MM.1S (cell line): ENCODE results near the gene MFAP3L.
A peak's percentile ranks its signal among the peaks of the same experiment; 100 is the strongest.

ENCODE experiments used
- DNase-seq: peaks from one replicate; pipeline ENCODE4 v3.0.0-alpha.2; 2015
- H2AFZ ChIP-seq: fragments of 300-600 bp; sonication (generic); 2 replicates; pipeline ENCODE4 v1.6.0; 2016; ENCODE audit warnings: antibody characterized with exemption, low read length
- H3F3A ChIP-seq: fragments of 300-600 bp; sonication (generic); 2 replicates; pipeline ENCODE4 v1.6.1; 2016; ENCODE audit warnings: mild to moderate bottlenecking, antibody characterized with exemption, low read length, moderate library complexity, mixed read lengths; ENCODE audit not compliant: insufficient read depth
- H3K27ac ChIP-seq: fragments of 300-600 bp; sonication (generic); 2 replicates; pipeline ENCODE4 v1.5.1; 2016; ENCODE audit warnings: mild to moderate bottlenecking, low read length
- H3K27me3 ChIP-seq: fragments of 300-600 bp; sonication (generic); replicated peaks from 2 replicates; pipeline ENCODE4 v1.6.0; 2016; ENCODE audit warnings: low read length; ENCODE audit not compliant: insufficient read depth
- H3K36me3 ChIP-seq: fragments of 300-600 bp; sonication (generic); replicated peaks from 2 replicates; pipeline ENCODE4 v1.6.1; 2016; ENCODE audit warnings: mild to moderate bottlenecking, low read length, mixed read lengths; ENCODE audit not compliant: insufficient read depth
- H3K4me1 ChIP-seq: fragments of 300-600 bp; sonication (generic); 2 replicates; pipeline ENCODE4 v1.6.1; 2016; ENCODE audit warnings: low read length, mixed read lengths
- H3K4me2 ChIP-seq: fragments of 300-600 bp; sonication (generic); 2 replicates; pipeline ENCODE4 v1.6.0; 2016; ENCODE audit warnings: low read depth, low read length
- H3K4me3 ChIP-seq: fragments of 300-600 bp; sonication (generic); 2 replicates; pipeline ENCODE4 v1.5.1; 2016; ENCODE audit warnings: low read length, mixed read lengths
- H3K79me2 ChIP-seq: fragments of 300-600 bp; sonication (generic); 2 replicates; pipeline ENCODE4 v1.6.1; 2016; ENCODE audit warnings: mixed run types, low read length, mixed read lengths
- H3K9ac ChIP-seq: fragments of 300-600 bp; sonication (generic); 2 replicates; pipeline ENCODE4 v1.6.1; 2016; ENCODE audit warnings: low read length, mixed read lengths
- H3K9me2 ChIP-seq: fragments of 300-600 bp; sonication (generic); replicated peaks from 2 replicates; pipeline ENCODE4 v1.6.1; 2016; ENCODE audit warnings: mild to moderate bottlenecking, low read length, mixed read lengths; ENCODE audit not compliant: insufficient read depth
- H3K9me3 ChIP-seq: fragments of 300-600 bp; sonication (generic); replicated peaks from 2 replicates; pipeline ENCODE4 v1.6.1; 2016; ENCODE audit warnings: mild to moderate bottlenecking, low read length, mixed read lengths; ENCODE audit not compliant: insufficient read depth
- H4K20me1 ChIP-seq: fragments of 300-600 bp; sonication (generic); 2 replicates; pipeline ENCODE4 v1.6.1; 2016; ENCODE audit warnings: mild to moderate bottlenecking, low read length, moderate library complexity, mixed read lengths; ENCODE audit not compliant: insufficient read depth
- CTCF ChIP-seq: fragments of 300-600 bp; sonication (generic); IDR thresholded peaks from 2 replicates; pipeline ENCODE4 v1.5.1; 2016; ENCODE audit warnings: antibody characterized with exemption, low read length, mixed read lengths
- EZH2 ChIP-seq: fragments of 300-600 bp; sonication (generic); optimal IDR thresholded peaks from 2 replicates; pipeline ENCODE3; 2017; ENCODE audit warnings: low read depth, mild to moderate bottlenecking, antibody characterized with exemption, low read length, mixed read lengths
- EZH2phosphoT487 ChIP-seq: fragments of 300-600 bp; sonication (generic); IDR thresholded peaks from 2 replicates; pipeline ENCODE4 v1.6.1; 2018; ENCODE audit warnings: antibody characterized with exemption, low read length

The MFAP3L gene

GRCh38 chr4:170003071-170004070, 22.8 kb downstream of the MFAP3L start:
- Histone ChIP-seq H3K9me3 (no peaks in the 10 kb centered on the region), H2AFZ (no peak overlapping the region), H3K27me3 (no peaks in the 10 kb centered on the region), H3K79me2 (no peaks in the 10 kb centered on the region), H3K9me2 (no peaks in the 10 kb centered on the region), H3K36me3 (no peaks in the 10 kb centered on the region), H4K20me1 (no peaks in the 10 kb centered on the region), H3K4me1 (peaks cover 31% of the 10 kb centered on the region), H3F3A (peaks cover 14% of the 10 kb centered on the region), H3K27ac (no peak overlapping the region), H3K9ac (no peak overlapping the region), H3K4me3 (no peak overlapping the region), H3K4me2 (no peak overlapping the region)
- no peak for DNase-seq
- TF ChIP-seq EZH2 (no peak), CTCF (no peak), EZH2phosphoT487 (no peak)

DNA sequence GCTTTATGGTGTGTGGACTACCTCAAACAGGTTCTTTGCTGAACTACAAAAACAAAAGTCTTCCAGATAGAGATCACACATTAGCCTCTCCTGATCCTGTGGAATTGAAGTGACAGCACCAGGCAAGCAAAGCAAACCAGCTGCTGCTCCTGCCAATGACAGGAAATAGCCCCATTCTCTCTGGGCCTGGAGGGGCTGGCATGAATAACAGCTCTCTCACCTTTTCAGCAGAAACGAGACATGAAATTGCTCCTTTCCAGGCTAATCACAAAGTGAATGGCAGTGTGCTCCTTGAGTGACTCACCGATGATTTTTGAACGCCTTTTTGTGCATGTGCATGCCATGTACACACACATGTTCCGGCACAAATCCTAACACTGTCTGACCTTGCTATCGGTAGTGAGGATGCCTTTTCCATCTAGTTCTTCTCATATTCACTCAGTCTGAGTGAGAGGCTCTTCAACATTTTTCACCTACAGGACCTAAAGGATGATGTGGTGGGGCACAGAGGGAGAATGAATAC, 24.4 kb downstream of the MFAP3L start:
- Histone ChIP-seq H3K4me1 (peaks cover 16% of the 10 kb centered on the region), H3K36me3 (no peaks in the 10 kb centered on the region), H3K4me3 (no peak overlapping the region), H3F3A (peaks cover under 1% of the 10 kb centered on the region; the same call in 1 of the 2 replicates), H3K27ac (no peak overlapping the region; the same call in 1 of the 2 replicates), H3K79me2 (no peaks in the 10 kb centered on the region), H3K9ac (no peak overlapping the region; the same call in 1 of the 2 replicates), H3K9me2 (no peaks in the 10 kb centered on the region), H3K4me2 (peak overlapping the region; percentile 42; the same call in 1 of the 2 replicates), H3K27me3 (no peaks in the 10 kb centered on the region), H4K20me1 (no peaks in the 10 kb centered on the region), H3K9me3 (no peaks in the 10 kb centered on the region), H2AFZ (peak overlapping the region; percentile 3)
- DNase-seq, result peak; percentile 33
- TF ChIP-seq EZH2phosphoT487 (no peak), CTCF (no peak), EZH2 (no peak)

DNA sequence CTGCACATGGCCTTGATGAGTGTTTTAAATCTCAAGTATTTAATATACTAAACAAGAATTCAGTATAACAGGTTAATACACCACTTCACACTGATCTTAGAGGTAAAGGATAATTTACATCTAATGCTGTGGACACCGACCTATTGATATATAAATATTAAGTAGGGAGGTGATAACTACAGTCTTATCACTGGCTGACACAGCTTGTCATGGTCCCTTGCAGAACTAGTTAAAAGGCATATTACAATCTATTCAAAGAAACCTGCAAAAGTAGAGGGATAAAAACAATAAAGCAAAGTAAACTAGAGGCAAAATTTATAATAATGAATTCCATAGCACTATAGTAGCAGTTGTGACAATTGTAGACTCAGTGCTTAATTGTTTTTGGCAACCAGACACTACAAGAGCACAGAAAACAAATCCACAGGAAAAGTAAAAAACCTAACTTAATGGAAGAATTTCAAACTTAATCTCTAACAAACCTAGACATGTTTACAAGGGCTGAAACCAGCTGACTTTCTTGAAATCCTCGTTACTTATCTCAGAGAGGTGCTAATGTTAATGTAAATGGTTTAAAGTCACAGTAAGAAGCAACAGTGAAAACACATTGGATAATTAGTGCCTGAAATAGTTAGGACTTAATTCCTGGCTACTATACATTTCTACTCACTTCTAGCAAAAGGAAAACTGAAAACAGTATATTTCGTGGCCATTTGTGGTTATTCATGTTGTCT, 25.0 kb downstream of the MFAP3L start:
- Histone ChIP-seq H4K20me1 (no peaks in the 10 kb centered on the region), H3K4me2 (peak overlapping the region; percentile 42; the same call in 1 of the 2 replicates), H3K4me3 (no peak overlapping the region), H3K27ac (no peak overlapping the region; the same call in 1 of the 2 replicates), H3K79me2 (no peaks in the 10 kb centered on the region), H3K9me3 (no peaks in the 10 kb centered on the region), H3F3A (no peaks in the 10 kb centered on the region), H3K4me1 (peaks cover 12% of the 10 kb centered on the region), H3K27me3 (no peaks in the 10 kb centered on the region), H3K9ac (no peak overlapping the region; the same call in 1 of the 2 replicates), H3K9me2 (no peaks in the 10 kb centered on the region), H3K36me3 (no peaks in the 10 kb centered on the region), H2AFZ (peak overlapping the region; percentile 3)
- TF ChIP-seq EZH2, result no peak
- no peak for DNase-seq
